HL-60 (cell line): ENCODE data around the gene PACSIN1.

Experiments
- CTCF ChIP-seq: IDR thresholded peaks from one replicate; pipeline ENCODE4 v1.5.1; 2011; ENCODE audit warnings: low read length, control low read depth, inconsistent platforms; ENCODE audit not compliant: insufficient read depth
- GABPA ChIP-seq: IDR thresholded peaks from 2 replicates; pipeline ENCODE4 v1.6.1; 2012; ENCODE audit warnings: low read depth

DNA sequence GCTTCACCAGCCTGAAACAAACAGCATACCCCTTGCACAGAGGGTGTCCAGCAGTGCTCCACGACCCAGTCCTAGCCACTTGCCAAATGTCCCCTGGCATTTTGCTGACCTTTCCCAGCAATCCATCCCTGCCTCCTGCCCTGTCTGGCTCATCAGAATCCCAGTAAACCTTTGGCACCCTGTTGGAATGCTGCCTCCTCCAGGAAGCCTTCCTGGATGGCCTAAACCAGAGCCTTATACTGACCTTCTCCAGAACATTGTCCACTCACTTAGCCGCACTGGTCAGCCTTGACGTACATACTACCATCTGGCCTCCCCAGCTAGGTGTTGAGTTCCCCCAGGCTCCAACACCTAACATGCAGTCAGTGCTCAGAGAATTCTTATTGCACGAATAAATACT is 2.0 kb upstream of the PACSIN1 start:
- TF ChIP-seq CTCF (no peak), GABPA (no peak)
